ENCODE data around the gene TMEM181. TPM values are rescaled to one million over a fixed set of nuclear protein-coding genes. Genes with fewer than 3 reads are reported as not detected.
"Not testable (repeated sequence)": the region's sequence is repeated elsewhere in the genome, so short reads cannot be mapped to it uniquely, and the experiment has no call there.

The TMEM181 gene
- total RNA-seq, 1 donor from 2014 or later: 10.6 TPM

DNA sequence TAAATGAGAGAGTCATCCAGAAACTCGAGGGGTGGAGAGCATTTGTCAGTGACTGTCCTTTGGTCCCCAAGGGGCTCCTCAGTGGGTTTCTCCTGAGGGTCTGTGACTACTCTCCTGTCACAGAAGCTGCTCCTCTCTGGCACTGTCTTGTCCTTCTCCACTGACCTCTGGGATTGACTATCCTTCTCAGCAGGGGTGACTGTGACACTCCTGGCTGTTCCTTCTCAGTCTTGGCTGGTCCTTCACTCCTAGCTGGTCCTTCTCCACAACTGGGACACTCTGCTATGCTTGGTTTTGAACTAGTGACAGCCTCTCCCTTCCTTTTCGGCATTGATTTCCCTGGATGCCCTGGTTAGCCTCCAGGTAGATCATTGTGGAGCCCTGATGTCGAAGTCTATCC, 51.1 kb downstream of the TMEM181 start:
- intact Hi-C loops (cut with DNase I): no loop called here
- DNase-seq (ENCODE audit: low spot score): no peak

DNA sequence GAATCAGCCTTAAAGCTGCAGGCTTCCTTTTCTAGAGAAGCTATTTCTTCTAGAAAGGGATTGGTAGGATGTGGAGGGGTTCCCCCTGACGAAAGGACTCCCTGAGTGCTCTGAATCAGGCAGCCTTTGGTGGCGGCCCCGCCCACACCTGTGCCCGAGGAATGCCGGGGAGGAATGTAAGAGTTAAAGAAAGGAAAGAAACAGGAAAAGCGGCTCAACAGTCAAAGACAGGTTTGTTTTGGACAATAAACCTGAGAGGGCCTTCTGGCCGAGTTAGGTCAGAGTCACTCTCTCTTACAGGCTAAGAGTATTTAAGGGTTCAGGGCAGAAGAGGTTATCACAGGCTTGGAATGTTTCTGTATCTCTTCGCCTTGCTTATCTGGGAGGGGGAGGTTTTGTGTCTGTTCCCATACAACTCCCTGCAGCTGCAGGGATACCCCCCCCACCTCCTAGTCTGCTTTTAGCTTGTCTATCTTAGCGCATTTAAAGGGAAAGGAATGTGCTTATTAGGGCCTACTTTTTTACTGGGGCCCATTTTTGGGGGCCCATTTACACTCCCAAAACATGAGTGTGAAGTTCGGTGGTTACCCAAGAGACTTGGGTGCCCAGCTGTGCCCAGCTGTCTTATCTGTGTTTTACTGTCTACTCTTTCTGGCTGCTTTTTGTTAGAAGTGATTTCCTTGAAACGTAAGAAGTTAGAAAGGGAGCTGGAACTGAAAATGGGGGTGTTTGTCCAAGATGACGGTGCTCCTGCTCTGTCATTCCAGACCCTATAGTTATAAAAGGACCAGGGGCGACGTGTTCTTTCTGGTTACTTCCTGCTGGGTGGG, 51.9 kb downstream of the TMEM181 start:
- intact Hi-C loops (cut with DNase I): no loop called here
- no peak for DNase-seq (ENCODE audit: low spot score)

DNA sequence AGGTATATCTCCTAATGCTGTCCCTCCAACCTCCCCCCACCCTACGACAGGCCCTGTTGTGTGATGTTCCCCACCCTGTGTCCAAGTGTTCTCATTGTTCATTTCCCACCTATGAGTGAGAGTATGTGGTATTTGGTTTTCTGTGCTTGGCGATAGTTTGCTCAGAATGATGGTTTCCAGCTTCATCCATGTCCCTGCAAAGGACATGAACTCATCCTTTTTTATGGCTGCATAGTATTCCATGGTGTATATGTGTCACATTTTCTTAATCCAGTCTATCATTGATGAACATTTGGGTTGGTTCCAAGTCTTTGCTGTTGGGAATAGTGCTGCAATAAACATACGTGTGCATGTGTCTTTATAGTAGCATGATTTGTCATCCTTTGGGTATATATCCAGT, 54.7 kb downstream of the TMEM181 start:
- DNase-seq (ENCODE audit: low spot score); intact Hi-C loops (cut with DNase I): not testable (repeated sequence)

GRCh38 chr6:158618289-158618688, 58.4 kb downstream of the TMEM181 start:
- intact Hi-C loops (cut with DNase I); DNase-seq (ENCODE audit: low spot score): not testable (repeated sequence)

DNA sequence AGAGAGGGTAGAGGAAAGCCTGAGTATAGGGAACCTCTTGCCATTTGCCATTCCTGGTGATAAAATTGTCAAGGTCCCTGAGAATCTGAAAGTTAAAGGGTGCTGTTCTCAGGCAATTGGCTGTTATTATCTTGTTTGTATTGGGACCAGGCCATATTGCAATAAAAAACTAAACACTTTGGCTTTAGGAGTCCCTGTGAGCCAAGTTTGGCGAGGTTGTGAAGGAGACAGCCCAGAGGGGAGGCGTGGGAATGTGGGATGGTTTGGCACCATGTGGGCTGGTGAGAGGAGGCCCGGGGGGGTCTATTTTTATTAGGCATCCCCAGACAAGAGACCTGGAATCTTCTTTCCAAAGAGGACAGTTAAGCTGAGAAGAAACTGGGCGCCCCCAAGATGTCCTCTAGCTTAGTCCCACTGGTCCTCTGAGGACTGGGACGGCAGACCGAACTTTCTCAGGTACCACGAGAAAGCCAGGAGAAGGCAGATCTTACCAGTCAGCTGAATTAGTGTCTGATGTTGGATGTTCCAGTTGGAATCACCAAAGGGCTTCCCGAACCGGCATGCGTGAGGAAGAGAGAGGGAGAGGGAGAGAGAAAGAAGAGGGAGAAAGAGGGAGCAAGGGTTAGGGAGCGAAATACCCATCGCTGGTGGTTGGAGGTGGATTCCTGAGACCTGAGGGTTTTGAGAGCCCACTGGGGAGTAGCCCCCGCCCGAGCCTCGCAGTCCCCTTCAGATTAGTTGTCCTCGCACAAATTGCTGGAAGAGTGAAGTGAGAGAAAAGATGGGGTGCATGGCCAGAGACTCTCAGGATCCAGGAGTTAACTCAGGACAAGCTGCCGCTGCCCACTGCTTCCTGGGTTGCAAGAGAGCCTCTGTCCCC, 60.3 kb downstream of the TMEM181 start:
- no peak for DNase-seq (ENCODE audit: low spot score)
- intact Hi-C loops (cut with DNase I): no loop called here

- no peak for DNase-seq (ENCODE audit: low spot score)
- intact Hi-C loops (cut with DNase I): no loop called here
Observed at GRCh38 chr6:158620963-158621693, 61.2 kb downstream of the TMEM181 start.

DNA sequence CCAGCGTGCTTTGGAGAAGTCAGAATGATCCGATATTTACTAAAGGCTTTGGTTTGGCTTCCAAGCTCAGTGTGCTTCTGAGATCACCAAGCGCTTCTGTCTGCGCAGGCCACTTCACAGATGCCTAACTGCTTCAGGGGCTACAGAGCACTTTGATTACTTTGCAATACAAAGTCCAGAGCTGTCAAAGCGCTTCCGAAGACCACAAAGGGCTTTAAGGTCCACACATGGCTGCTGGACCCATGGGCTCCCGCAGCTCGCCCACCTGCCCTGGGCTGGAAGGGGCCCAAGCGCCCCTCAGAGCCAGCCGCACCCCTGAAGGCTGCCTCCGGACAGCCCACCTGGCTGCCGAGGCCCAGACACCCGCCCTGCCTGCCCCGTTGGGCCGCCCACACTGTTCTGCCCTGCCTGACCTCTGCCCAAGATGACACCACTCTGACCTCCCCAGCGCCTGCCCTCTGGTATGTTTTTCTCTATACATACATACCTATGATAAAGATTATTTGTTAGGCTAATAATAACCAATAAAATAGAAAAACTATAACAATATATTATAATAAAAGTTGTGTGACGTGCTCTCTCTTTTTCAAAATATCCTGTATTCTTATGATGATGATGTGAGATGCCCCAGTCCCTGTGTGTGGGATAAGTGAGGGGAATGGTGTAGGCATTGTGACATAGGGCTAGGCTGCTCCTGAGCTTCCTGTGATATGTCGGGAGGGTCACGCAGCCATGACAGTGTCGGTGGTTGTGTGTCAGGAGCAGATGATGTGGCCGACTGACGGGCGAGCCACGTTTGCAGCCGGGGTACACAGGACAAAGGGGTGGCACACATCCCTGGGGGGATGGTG, 62.0 kb downstream of the TMEM181 start:
- intact Hi-C loops (cut with DNase I): no loop called here
- no peak for DNase-seq (ENCODE audit: low spot score)

DNA sequence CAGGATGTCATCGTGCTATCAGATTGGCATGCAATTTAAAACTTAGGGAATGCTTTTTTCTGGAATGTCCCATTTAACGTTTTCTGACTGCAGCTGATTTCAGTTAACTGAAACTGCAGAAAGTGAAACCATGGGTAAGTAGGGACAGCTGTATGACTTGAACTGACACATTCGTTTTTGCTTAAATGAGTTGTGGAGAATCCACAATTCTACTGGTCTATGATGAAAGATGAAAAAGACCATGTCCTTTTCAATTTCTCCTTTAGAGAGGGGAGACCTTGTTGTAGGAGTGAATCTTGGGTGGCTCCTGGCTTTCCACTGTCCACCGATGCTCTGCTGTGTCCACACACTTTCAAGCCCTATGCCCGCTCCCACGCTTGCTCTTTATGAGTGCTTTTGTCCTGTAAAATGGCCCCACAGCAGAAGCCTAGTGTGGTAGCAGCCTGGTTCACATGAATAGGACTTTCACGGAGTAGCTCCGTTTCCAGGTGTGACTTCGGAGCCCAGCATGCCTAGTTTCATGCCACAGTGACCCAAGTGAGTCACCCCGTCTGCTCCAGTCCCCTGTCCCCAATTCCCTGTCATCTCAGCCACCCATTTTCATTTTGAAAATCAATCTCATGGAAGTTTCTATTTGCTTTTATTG, 62.8 kb downstream of the TMEM181 start:
- intact Hi-C loops (cut with DNase I): no loop called here

GRCh38 chr6:158624684-158625682, 65.1 kb downstream of the TMEM181 start:
- intact Hi-C loops (cut with DNase I): loop anchor here (5.0 kb wide), 1 partner anchor 67 kb away; no protein-coding TSS in a partner anchor

More for the DNA sequence above, 62.8 kb downstream of the TMEM181 start:
- no peak for DNase-seq (ENCODE audit: low spot score)

GRCh38 chr6:158625881-158626305, 66.0 kb downstream of the TMEM181 start:
- no peak for DNase-seq (ENCODE audit: low spot score)
- intact Hi-C loops (cut with DNase I): loop anchor here (5.0 kb wide), 1 partner anchor 66 kb away; no protein-coding TSS in a partner anchor

More at GRCh38 chr6:158624684-158625682, 65.1 kb downstream of the TMEM181 start:
- no peak for DNase-seq (ENCODE audit: low spot score)

- intact Hi-C loops (cut with DNase I): loop anchor here (5.0 kb wide), 1 partner anchor 66 kb away; no protein-coding TSS in a partner anchor
- no peak for DNase-seq (ENCODE audit: low spot score)
Observed at GRCh38 chr6:158626360-158627167, 66.7 kb downstream of the TMEM181 start.

- no peak for DNase-seq (ENCODE audit: low spot score)
- intact Hi-C loops (cut with DNase I): loop anchor here (5.0 kb wide), 1 partner anchor 65 kb away; no protein-coding TSS in a partner anchor
Observed at GRCh38 chr6:158627168-158627939, 67.5 kb downstream of the TMEM181 start.

- DNase-seq (ENCODE audit: low spot score): no peak
- intact Hi-C loops (cut with DNase I): loop anchor here (5.0 kb wide), 1 partner anchor 64 kb away; no protein-coding TSS in a partner anchor
Observed at GRCh38 chr6:158627940-158628211, 68.0 kb downstream of the TMEM181 start.

GRCh38 chr6:158628542-158628941, 68.7 kb downstream of the TMEM181 start:
- DNase-seq (ENCODE audit: low spot score): no peak

More at GRCh38 chr6:158628542-158628941, 68.7 kb downstream of the TMEM181 start:
- intact Hi-C loops (cut with DNase I): loop anchor here (5.0 kb wide), 1 partner anchor 64 kb away; no protein-coding TSS in a partner anchor
